HG03108 (cell line): ENCODE measurements around the gene TIPRL.
"Not testable (repeated sequence)": the region's sequence is repeated elsewhere in the genome, so short reads cannot be mapped to it uniquely, and the experiment has no call there.

Source experiments
- ATAC-seq: cut with Tn5 transposase; IDR thresholded peaks from one replicate; pipeline ENCODE4 v1.9.1; 2021; ENCODE audit warnings: moderate library complexity; ENCODE audit not compliant: unreplicated experiment

TIPRL gene

GRCh38 chr1:168207673-168208072 is 28.9 kb downstream of the TIPRL start:
- ATAC-seq, result not testable (repeated sequence)

DNA sequence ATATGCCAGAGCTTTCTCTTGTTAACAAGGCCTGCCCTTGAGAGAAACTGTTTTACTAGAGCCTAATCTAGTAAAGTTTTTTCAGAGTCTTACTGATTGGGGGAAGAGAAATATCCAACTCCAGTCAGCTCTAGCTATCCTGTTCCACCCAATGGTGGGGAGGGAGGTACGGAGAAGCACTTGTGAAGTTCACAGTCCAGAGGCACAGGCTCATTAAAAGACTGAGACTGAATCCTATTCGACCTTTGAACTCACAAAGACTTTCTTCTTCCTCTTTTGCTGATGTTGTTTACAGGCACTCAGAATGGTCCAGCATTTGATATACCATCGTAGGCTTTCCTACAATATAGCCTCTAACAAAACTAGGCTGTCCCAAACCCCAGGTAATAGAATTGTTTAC is 31.6 kb downstream of the TIPRL start:
- no peak for ATAC-seq

- ATAC-seq, result no peak
These were observed 34.6 kb downstream of the TIPRL start for GRCh38 chr1:168213349-168213748.

DNA sequence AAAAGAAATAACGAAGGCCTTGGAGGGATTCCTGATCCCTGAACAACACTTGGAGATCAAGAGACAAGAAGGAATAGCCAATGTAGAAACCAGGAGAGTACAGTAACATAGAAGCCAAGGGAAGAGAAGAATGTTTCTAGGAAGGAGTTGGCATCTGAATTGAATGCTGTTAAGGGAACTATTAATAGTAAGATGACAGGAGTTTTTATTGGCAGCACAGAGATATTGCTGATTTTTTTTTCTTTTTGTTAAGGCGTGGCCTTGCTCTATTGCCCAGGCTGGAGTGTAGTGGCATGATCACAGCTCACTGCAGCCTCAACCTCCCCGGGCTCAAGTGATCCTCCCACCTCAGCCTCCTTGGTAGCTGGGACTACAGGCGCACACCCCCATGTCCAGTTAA is 37.4 kb downstream of the TIPRL start:
- ATAC-seq, result no peak

DNA sequence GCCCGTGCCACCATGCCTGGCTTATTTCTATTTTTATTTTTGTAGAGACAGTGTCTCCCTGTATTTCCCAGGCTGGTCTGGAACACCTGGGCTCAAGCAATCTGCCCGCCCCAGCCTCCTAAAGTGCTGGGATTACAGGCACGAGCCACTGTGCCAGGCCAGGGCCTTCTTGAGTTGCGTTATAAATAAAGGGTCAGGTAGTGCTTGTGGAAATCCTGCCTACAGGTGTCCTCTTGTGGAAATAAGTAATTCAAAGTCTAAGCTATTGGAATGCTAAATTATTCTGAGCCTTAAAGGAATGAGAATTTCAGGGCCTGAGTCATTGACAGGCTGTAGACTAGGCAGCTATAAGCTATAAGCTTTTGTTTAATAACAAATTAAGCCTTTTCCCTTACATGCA is 38.9 kb downstream of the TIPRL start:
- no peak for ATAC-seq

- ATAC-seq, result no peak
These were observed 39.9 kb downstream of the TIPRL start for GRCh38 chr1:168218658-168219057.

- no peak for ATAC-seq
These were observed 41.7 kb downstream of the TIPRL start for GRCh38 chr1:168220470-168220871.

DNA sequence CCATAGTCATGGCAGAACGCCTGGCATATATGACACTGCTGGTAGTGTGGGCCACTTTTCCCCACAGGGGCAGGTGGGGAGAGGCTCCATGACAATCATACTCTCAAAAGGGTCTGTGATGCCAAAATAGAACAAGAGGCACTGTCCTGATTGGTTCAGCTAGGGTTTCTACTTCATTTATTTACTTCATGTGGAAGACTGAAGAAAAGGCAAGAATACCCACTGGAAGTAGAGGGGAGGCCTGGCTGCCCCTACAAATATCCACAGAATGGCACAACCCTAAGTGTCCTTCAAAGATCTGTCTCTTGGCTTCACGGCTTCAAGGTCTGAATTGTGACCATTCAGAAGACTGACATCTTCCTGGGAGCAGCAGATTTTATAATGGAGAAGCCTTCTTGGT is 42.5 kb downstream of the TIPRL start:
- no peak for ATAC-seq

- ATAC-seq, result no peak
These were observed 44.5 kb downstream of the TIPRL start for GRCh38 chr1:168223261-168223660.

- ATAC-seq, result no peak
These were observed 45.1 kb downstream of the TIPRL start for GRCh38 chr1:168223681-168224540.

DNA sequence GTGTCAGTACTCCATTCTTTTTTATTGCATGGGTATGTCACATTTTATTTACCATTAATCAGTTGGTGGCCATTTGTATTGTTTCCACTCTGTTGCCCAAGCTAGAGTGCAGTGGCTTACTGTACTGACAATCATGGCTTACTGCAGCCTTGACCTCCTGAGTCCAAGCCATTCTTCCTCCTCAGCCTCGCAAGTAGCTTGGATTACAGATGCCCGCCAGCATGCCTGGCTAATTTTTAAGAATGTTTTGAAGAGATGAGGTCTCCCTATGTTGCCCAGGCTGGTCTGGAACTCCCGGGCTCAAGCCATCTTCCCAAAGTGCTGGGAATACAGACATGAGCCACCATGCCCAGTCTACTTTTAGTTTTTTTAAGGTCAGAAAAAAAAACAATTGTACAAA is 46.2 kb downstream of the TIPRL start:
- ATAC-seq, result no peak

DNA sequence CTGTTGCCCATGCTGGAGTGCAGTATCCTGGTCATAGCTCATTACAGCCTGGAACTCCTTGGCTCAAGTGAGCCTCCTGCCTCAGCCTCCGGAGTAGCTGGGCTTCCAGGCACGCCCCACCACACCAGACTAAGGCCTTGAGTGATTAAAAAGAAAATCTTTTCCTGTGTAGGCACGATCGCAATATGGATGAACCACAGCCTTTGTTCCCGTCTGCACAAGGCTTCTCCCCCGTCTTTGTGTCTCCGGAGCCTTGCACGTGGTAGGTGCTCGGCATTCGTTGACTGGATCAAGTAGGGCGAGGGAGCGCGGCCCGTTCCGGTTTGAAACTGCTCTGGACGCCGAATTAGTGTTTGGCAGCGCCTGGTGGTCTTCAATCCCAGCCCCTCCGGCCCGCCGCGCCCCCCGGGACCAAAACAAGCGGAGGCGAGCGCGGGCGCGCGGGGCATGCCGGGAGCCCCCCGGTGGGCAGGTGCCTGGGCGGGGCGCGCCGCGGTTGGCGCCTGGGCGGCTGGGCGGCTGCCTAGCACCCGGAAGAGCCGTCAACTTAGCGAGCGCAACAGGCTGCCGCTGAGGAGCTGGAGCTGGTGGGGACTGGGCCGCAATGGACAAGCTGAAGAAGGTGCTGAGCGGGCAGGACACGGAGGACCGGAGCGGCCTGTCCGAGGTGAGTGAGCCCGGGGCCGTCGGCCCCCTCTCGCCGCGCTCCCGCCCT is 46.9 kb downstream of the TIPRL start, which contains the start of gene SFT2D2:
Gene SFT2D2, plus strand, starts transcription at position 529 of the 715 bp plus-strand sequence. Its CDS starts 76 bp downstream, at position 605.
- ATAC-seq, result peak; percentile 89

DNA sequence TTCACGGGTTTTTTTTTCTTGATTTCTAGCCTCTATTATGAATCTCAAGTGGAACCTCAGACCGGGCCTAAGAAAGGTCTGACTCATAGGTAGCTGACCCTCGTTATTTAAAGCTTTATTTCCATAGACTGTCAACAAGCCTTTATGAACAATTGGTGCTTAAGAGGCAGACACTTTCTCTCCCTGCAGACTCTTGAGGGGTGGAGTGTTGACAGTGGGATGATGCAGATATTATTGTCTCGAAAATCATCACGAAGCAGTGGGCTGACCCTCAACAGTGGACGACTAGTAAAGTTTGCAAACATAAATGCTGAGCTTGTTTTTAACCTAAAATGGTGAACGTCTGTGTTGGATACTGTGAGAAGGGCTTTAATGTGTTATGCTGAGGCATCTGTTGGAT is 48.9 kb downstream of the TIPRL start:
- no peak for ATAC-seq

GRCh38 chr1:168229893-168230292 is 51.1 kb downstream of the TIPRL start:
- no peak for ATAC-seq

- no peak for ATAC-seq
These were observed 51.9 kb downstream of the TIPRL start for GRCh38 chr1:168230709-168231108.

GRCh38 chr1:168234846-168235547 is 56.2 kb downstream of the TIPRL start:
- ATAC-seq, result peak; percentile 76

DNA sequence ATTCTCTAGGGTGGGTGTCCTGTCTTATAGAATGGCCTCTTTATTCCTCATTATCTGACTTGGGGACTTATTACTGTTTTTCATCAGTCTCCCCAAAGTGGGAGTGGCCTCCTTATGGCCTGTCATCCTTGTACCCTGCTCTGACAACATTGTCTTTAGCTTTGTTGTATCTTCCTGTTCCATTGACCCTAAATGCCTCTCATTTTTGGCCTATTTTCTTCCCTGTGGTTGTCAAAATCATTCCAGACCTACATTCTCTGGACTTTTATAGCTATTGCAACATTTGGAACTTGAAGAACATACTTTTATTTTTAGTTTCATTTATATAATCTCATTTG is 56.8 kb downstream of the TIPRL start:
- ATAC-seq, result no peak

DNA sequence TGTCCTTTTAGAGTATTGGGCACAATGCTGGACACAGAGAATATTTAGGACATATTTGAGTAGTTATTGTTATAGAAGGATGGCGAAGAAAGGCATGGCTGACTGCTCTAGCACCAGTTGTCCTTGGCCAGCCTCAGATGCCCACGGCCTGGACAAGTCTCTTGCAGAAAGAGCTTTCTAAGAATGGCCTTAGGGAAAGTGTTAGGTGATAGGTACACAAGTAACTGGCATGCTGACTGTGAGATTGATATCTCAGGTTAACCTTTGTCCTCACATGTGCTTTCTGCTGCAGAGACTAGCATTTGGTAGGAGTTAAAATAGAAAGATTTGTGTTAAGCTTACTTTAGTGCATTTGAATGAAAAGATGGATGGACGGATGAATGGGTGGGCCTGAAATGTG is 57.2 kb downstream of the TIPRL start:
- ATAC-seq, result no peak

DNA sequence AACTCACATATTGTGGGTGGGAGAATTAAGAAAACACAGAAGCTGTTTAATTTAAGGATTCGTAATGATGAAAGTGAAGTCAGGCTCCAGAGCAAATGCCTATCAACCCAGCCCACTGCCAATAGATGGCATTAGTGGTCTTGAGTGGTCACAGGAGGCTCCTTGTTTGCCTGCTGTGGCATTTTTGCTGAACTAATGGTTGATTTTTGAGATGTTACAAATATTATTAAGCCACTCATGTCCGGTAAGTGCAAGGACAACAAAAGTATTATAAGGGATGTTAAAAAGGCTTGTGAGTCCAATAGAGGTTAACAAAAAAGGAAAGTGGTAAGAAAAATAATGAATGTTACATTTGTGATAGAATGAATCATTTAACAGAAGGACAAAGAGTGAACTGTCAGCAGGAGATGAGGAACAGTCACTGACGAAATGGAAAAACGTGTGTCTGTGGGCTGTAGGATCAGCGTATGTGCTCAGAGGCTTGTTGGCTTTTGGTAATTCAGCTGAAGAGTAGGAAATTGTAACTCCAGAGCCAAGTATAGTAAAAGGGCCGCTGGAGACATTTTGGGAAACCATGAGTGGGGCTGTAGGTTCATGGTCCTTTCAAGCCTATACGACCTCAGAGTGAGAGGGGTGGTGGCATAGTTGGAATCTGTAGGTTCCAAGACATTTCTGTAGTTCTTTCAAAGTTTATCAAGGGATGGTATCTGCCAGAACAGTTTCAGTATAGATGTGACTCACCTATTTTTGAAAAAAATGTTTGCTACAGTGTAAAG is 58.3 kb downstream of the TIPRL start:
- no peak for ATAC-seq

DNA sequence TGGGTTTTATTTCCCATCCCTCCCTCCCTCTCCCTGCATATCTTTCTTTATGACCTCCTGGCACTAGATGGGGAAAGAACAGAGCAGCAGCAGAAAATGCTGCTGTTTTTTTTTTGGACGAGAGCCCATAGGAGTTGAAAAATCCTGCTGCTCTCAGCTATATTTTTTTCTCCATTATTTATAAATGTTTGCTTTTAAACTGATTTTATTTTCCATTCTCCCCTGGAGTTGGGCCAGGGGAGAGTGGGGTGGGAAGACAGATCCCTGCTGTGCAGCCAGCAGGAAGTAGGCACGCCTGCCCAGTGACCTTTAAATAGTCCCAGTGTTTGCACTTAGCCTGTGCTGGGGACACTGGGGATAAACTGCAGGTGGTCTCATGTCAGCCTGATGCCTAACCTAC is 64.4 kb downstream of the TIPRL start:
- ATAC-seq, result no peak

DNA sequence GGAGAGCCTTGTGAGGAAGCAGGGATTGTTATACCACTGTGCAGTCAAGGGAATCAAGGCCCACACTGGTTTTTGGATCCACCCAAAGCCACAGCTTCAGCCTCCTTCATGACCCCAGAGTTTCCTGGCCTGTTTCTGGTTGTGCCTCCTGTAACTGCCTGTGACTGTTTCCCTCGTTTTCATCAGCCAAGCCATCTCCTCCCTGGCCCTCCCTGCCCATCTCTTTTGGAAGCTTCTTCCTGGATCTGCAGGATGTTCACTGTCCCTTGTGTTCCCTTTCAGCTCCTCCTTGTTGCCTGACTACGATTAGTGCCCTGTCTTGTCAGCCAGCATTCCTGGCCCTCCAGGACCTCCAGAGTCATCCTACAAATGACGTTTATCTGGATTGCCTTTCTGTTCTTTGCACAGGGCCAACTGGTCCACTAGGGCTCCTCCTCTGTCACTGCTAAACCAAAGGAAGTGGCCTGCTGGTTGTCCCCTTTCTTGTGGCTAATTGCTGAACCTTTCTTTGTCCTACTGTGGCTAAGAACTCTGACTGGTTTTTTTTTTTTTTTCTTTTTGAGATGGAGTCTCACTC is 65.0 kb downstream of the TIPRL start:
- no peak for ATAC-seq
